Activated CD8-positive, alpha-beta T cell treated with anti-CD3 and anti-CD28 coated beads for 36 hours (primary cell): ENCODE data around the gene ZNF506. TPM values are rescaled to one million over a fixed set of nuclear protein-coding genes. Genes with fewer than 3 reads are reported as not detected.
"Not testable (repeated sequence)": the region's sequence is repeated elsewhere in the genome, so short reads cannot be mapped to it uniquely, and the experiment has no call there.

Experiments used
- ATAC-seq: fragments of 200-7000 bp; cut with Tn5 transposase; one replicate; pipeline ENCODE4 v1.10.0; 2021; ENCODE audit warnings: mild to moderate bottlenecking, moderate library complexity
- CTCF ChIA-PET: fragments of 350-600 bp; sonication (Branson Sonifier 250); formaldehyde crosslinking; loops from one replicate; lab custom pipeline; 2021; ENCODE audit warnings: antibody characterized with exemption; lab: Charles Lee
- POLR2A ChIA-PET: fragments of 350-600 bp; sonication (Branson Sonifier 250); formaldehyde crosslinking; loops from one replicate; lab custom pipeline; 2021; ENCODE audit warnings: antibody characterized with exemption; lab: Charles Lee
- DNase-seq: peaks from one replicate; pipeline ENCODE4 v3.0.0-alpha.2; 2020
- H3K27ac Mint-ChIP-seq: one replicate; pipeline ENCODE4 v1.8.0; 2021; ENCODE audit warnings: mild to moderate bottlenecking, mixed read lengths
- H3K27me3 Mint-ChIP-seq: one replicate; pipeline ENCODE4 v1.8.0; 2021; ENCODE audit warnings: mixed read lengths
- H3K36me3 Mint-ChIP-seq: one replicate; pipeline ENCODE4 v1.8.0; 2021; ENCODE audit warnings: low read depth, mixed read lengths
- H3K4me1 Mint-ChIP-seq: one replicate; pipeline ENCODE4 v1.8.0; 2021; ENCODE audit warnings: low read depth, mixed read lengths
- H3K4me3 Mint-ChIP-seq: one replicate; pipeline ENCODE4 v1.8.0; 2021; ENCODE audit warnings: mild to moderate bottlenecking, moderate library complexity, mixed read lengths
- H3K9me3 Mint-ChIP-seq: one replicate; pipeline ENCODE4 v1.8.0; 2021; ENCODE audit warnings: mixed read lengths
- CTCF ChIP-seq: fragments of 200-600 bp; IDR thresholded peaks from one replicate; pipeline ENCODE4 v1.8.0; 2022; ENCODE audit warnings: antibody characterized with exemption, mild to moderate bottlenecking
- intact Hi-C: fragments of 100-400 bp; cut with micrococcal nuclease; formaldehyde crosslinking; loops from one replicate; pipeline ENCODE4 v1.10.0; 2022
- total RNA-seq, 2 experiments: library from RNA; stranded (reverse); gene quantifications; one replicate each; pipeline ENCODE4 v1.2.3, GENCODE V29; 2021

The ZNF506 gene
- total RNA-seq, 2 experiments from 2014 or later, result 45.5 to 48.7 TPM

- peak overlapping the region; percentile 43 for H3K4me3 Mint-ChIP-seq
- peaks cover 61% of the 10 kb centered on the region for H3K4me1 Mint-ChIP-seq
- CTCF ChIA-PET, result no interaction called here
Observed at GRCh38 chr19:19817357-19817756, 4.2 kb downstream of the ZNF506 start.

GRCh38 chr19:19816679-19817078 is 4.9 kb downstream of the ZNF506 start:
- H3K36me3 Mint-ChIP-seq, result peaks cover 87% of the 10 kb centered on the region
- H3K27me3 Mint-ChIP-seq, result no peaks in the 10 kb centered on the region
- peaks cover 68% of the 10 kb centered on the region for H3K4me1 Mint-ChIP-seq
- ChIA-PET POLR2A (interaction anchor here (0.6 to 0.9 kb wide), 2 partner anchors 11 to 113 kb away, joined by 4 read pairs; no protein-coding TSS in a partner anchor), CTCF (no interaction called here)
- H3K27ac Mint-ChIP-seq, result peak overlapping the region; percentile 99
- intact Hi-C loops, result loop anchor here (2.0 to 10.0 kb wide), 2 partner anchors 40 to 152 kb away; partner anchors contain the start of genes ATP13A1 and ZNF101
- peak; percentile 27 for DNase-seq
- ATAC-seq, result no peak
- peak overlapping the region; percentile 43 for H3K4me3 Mint-ChIP-seq
- TF ChIP-seq CTCF, result no peak
- peaks cover 16% of the 10 kb centered on the region for H3K9me3 Mint-ChIP-seq

More at GRCh38 chr19:19817357-19817756, 4.2 kb downstream of the ZNF506 start:
- POLR2A ChIA-PET, result interaction anchor here (0.6 to 1.1 kb wide), 4 partner anchors 12 to 112 kb away, joined by 4 to 6 read pairs (median 4); partner anchors contain the start of gene ZNF253
- H3K27ac Mint-ChIP-seq, result peak overlapping the region; percentile 99
- peaks cover 81% of the 10 kb centered on the region for H3K36me3 Mint-ChIP-seq
- no peaks in the 10 kb centered on the region for H3K27me3 Mint-ChIP-seq
- intact Hi-C loops, result loop anchor here (2.0 to 10.0 kb wide), 2 partner anchors 41 to 153 kb away; partner anchors contain the start of genes ATP13A1 and ZNF101
- no peak for TF ChIP-seq CTCF
- H3K9me3 Mint-ChIP-seq, result peaks cover 16% of the 10 kb centered on the region
- DNase-seq, result peak; percentile 91
- ATAC-seq, result peak; percentile 67

- ATAC-seq, H3K4me3 Mint-ChIP-seq, H3K27me3 Mint-ChIP-seq, DNase-seq: not testable (repeated sequence)
- H3K4me1 Mint-ChIP-seq, result peaks cover 56% of the 10 kb centered on the region
- ChIA-PET CTCF (interaction anchor here (1.1 kb wide), 1 partner anchor 60 kb away, joined by 3 read pairs; no protein-coding TSS in a partner anchor), POLR2A (interaction anchor here (0.6 to 2.0 kb wide), 3 partner anchors 10 to 143 kb away, joined by 3 to 11 read pairs (median 3); partner anchors contain the start of gene ZNF506)
- H3K36me3 Mint-ChIP-seq, result peaks cover 82% of the 10 kb centered on the region
- intact Hi-C loops, result loop anchor here (10.0 kb wide), 1 partner anchor 147 kb away; the partner anchor contains the start of genes ATP13A1 and ZNF101
- peak overlapping the region; percentile 80 for H3K27ac Mint-ChIP-seq
- peaks cover 10% of the 10 kb centered on the region for H3K9me3 Mint-ChIP-seq
Observed at GRCh38 chr19:19811999-19812398, 9.6 kb downstream of the ZNF506 start.

- H3K4me3 Mint-ChIP-seq, result no peak overlapping the region
- H3K9me3 Mint-ChIP-seq, result peaks cover 13% of the 10 kb centered on the region
- ATAC-seq (no peak), DNase-seq (no peak)
- ChIA-PET CTCF (interaction anchor here (0.7 to 1.1 kb wide), 2 partner anchors 16 to 254 kb away, joined by 3 to 5 read pairs; no protein-coding TSS in a partner anchor), POLR2A (interaction anchor here (1.1 to 1.5 kb wide), 2 partner anchors 12 to 15 kb away, joined by 3 to 4 read pairs; no protein-coding TSS in a partner anchor)
- intact Hi-C loops, result no loop called here
- peaks cover 82% of the 10 kb centered on the region for H3K36me3 Mint-ChIP-seq
- no peak for TF ChIP-seq CTCF
- H3K27ac Mint-ChIP-seq, result peak overlapping the region; percentile 72
- H3K27me3 Mint-ChIP-seq, result no peaks in the 10 kb centered on the region
- peaks cover 42% of the 10 kb centered on the region for H3K4me1 Mint-ChIP-seq
Observed at GRCh38 chr19:19805480-19805879, 16.1 kb downstream of the ZNF506 start.

GRCh38 chr19:19788015-19788414 is 33.5 kb downstream of the ZNF506 start:
- peaks cover 72% of the 10 kb centered on the region for H3K36me3 Mint-ChIP-seq
- intact Hi-C loops, result no loop called here
- POLR2A ChIA-PET, result interaction anchor here (0.8 to 2.1 kb wide), 4 partner anchors 11 to 34 kb away, joined by 3 to 7 read pairs (median 3); partner anchors contain the start of gene ZNF506
- H3K27me3 Mint-ChIP-seq, result no peaks in the 10 kb centered on the region
- H3K4me1 Mint-ChIP-seq, result peaks cover 23% of the 10 kb centered on the region
- H3K4me3 Mint-ChIP-seq, result no peak overlapping the region
- H3K27ac Mint-ChIP-seq, result peak overlapping the region; percentile 36
- H3K9me3 Mint-ChIP-seq, result peaks cover 7% of the 10 kb centered on the region
- DNase-seq, result no peak
- ATAC-seq, result peak; percentile 55
- TF ChIP-seq CTCF, result no peak
- CTCF ChIA-PET, result interaction anchor here (1.5 kb wide), 1 partner anchor 12 kb away, joined by 4 read pairs; no protein-coding TSS in a partner anchor

- POLR2A ChIA-PET, intact Hi-C loops: not testable (repeated sequence)
- H3K9me3 Mint-ChIP-seq, result peaks cover 19% of the 10 kb centered on the region
Observed at GRCh38 chr19:19785476-19785875, 36.1 kb downstream of the ZNF506 start.

More at GRCh38 chr19:19785476-19785875, 36.1 kb downstream of the ZNF506 start:
- DNase-seq, H3K27me3 Mint-ChIP-seq, H3K4me3 Mint-ChIP-seq, ATAC-seq, CTCF ChIA-PET: not testable (repeated sequence)
- Mint-ChIP-seq H3K27ac (peak overlapping the region; percentile 76), H3K4me1 (peaks cover 39% of the 10 kb centered on the region), H3K36me3 (peaks cover 82% of the 10 kb centered on the region)
